ENCODE results near the gene TGM1. TPM values are rescaled to one million over a fixed set of nuclear protein-coding genes. Genes with fewer than 3 reads are reported as not detected.

The TGM1 gene
- total and polyA plus RNA-seq, 4 donors = 0.52 to 5.7 (median 1.1) TPM

GRCh38 chr14:24269368-24269767, 6.4 kb upstream of the TGM1 start:
- Histone ChIP-seq H3K36me3 (ENCODE audit: control insufficient read depth in 1 of 2, insufficient read depth in 2 of 2, low read length in 1 of 2) (peaks cover 0 to 4% of the 10 kb centered on the region in 2 donors), H3K4me1 (ENCODE audit: control insufficient read depth in 1 of 2, insufficient read depth in 2 of 2, low read length in 2 of 2) (no peaks in the 10 kb centered on the region), H3K4me3 (ENCODE audit: low read length in 2 of 2) (no peak overlapping the region), H3K9me3 (ENCODE audit: control insufficient read depth, low read length) (no peaks in the 10 kb centered on the region), H3K27me3 (ENCODE audit: control insufficient read depth in 1 of 2, insufficient read depth in 2 of 2, low read length in 1 of 2) (no peaks in the 10 kb centered on the region), H3K27ac (ENCODE audit: low read depth in 1 of 2, low read length in 2 of 2) (no peak overlapping the region)
- DNase-seq (peak in 1 of 2 donors; percentile 56), ATAC-seq (ENCODE audit: low FRiP score) (no peak)
- 94 to 95% methylated on average over 8 of the region's 8 CpGs for WGBS, 2 donors
- intact Hi-C loops (cut with DNase I) = no loop called here

GRCh38 chr14:24268225-24268624, 5.2 kb upstream of the TGM1 start:
- ATAC-seq (ENCODE audit: low FRiP score) (no peak), DNase-seq (peak in 1 of 2 donors; percentile 39)
- H3K36me3 ChIP-seq (ENCODE audit: control insufficient read depth in 1 of 2, insufficient read depth in 2 of 2, low read length in 1 of 2) = peaks cover 0 to 4% of the 10 kb centered on the region in 2 donors
- H3K4me3 ChIP-seq (ENCODE audit: low read length in 2 of 2) = no peak overlapping the region
- H3K4me1 ChIP-seq (ENCODE audit: control insufficient read depth in 1 of 2, insufficient read depth in 2 of 2, low read length in 2 of 2) = no peaks in the 10 kb centered on the region
- WGBS, 2 donors = 89 to 91% methylated on average over 9 of the region's 9 CpGs
- no peaks in the 10 kb centered on the region for H3K27me3 ChIP-seq (ENCODE audit: control insufficient read depth in 1 of 2, insufficient read depth in 2 of 2, low read length in 1 of 2)
- H3K27ac ChIP-seq (ENCODE audit: low read depth in 1 of 2, low read length in 2 of 2) = no peak overlapping the region
- no peaks in the 10 kb centered on the region for H3K9me3 ChIP-seq (ENCODE audit: control insufficient read depth, low read length)
- intact Hi-C loops (cut with DNase I) = no loop called here

- intact Hi-C loops (cut with DNase I) = no loop called here
- ATAC-seq (ENCODE audit: low FRiP score) = no peak
- no peaks in the 10 kb centered on the region for H3K4me1 ChIP-seq (ENCODE audit: control insufficient read depth in 1 of 2, insufficient read depth in 2 of 2, low read length in 2 of 2)
- H3K36me3 ChIP-seq (ENCODE audit: control insufficient read depth in 1 of 2, insufficient read depth in 2 of 2, low read length in 1 of 2) = peaks cover 0 to 4% of the 10 kb centered on the region in 2 donors
- no peak overlapping the region for H3K4me3 ChIP-seq (ENCODE audit: low read length in 2 of 2)
- H3K27ac ChIP-seq (ENCODE audit: low read depth in 1 of 2, low read length in 2 of 2) = no peak overlapping the region
- WGBS, 2 donors = 90 to 91% methylated on average over 9 of the region's 9 CpGs
- DNase-seq = no peak
- no peaks in the 10 kb centered on the region for H3K9me3 ChIP-seq (ENCODE audit: control insufficient read depth, low read length)
- H3K27me3 ChIP-seq (ENCODE audit: control insufficient read depth in 1 of 2, insufficient read depth in 2 of 2, low read length in 1 of 2) = no peaks in the 10 kb centered on the region
Observed at GRCh38 chr14:24267516-24267915, 4.5 kb upstream of the TGM1 start.

- Histone ChIP-seq H3K4me1 (ENCODE audit: control insufficient read depth in 1 of 2, insufficient read depth in 2 of 2, low read length in 2 of 2) (no peaks in the 10 kb centered on the region), H3K27me3 (ENCODE audit: control insufficient read depth in 1 of 2, insufficient read depth in 2 of 2, low read length in 1 of 2) (no peaks in the 10 kb centered on the region), H3K27ac (ENCODE audit: low read depth in 1 of 2, low read length in 2 of 2) (no peak overlapping the region), H3K36me3 (ENCODE audit: control insufficient read depth in 1 of 2, insufficient read depth in 2 of 2, low read length in 1 of 2) (peaks cover 0 to 4% of the 10 kb centered on the region in 2 donors), H3K4me3 (ENCODE audit: low read length in 2 of 2) (no peak overlapping the region), H3K9me3 (ENCODE audit: control insufficient read depth, low read length) (no peaks in the 10 kb centered on the region)
- no peak for ATAC-seq (ENCODE audit: low FRiP score)
- intact Hi-C loops (cut with DNase I) = no loop called here
- WGBS, 2 donors = 81 to 87% methylated on average over 18 of the region's 18 CpGs
- peak in 1 of 2 donors; percentile 67 for DNase-seq
Observed at GRCh38 chr14:24266344-24267244, 3.6 kb upstream of the TGM1 start.

- intact Hi-C loops (cut with DNase I) = no loop called here
- WGBS, 2 donors = 77% methylated on average over 6 of the region's 6 CpGs
- Histone ChIP-seq H3K27ac (ENCODE audit: low read depth in 1 of 2, low read length in 2 of 2) (no peak overlapping the region), H3K36me3 (ENCODE audit: control insufficient read depth in 1 of 2, insufficient read depth in 2 of 2, low read length in 1 of 2) (peaks cover 0 to 4% of the 10 kb centered on the region in 2 donors), H3K4me3 (ENCODE audit: low read length in 2 of 2) (no peak overlapping the region), H3K9me3 (ENCODE audit: control insufficient read depth, low read length) (no peaks in the 10 kb centered on the region), H3K27me3 (ENCODE audit: control insufficient read depth in 1 of 2, insufficient read depth in 2 of 2, low read length in 1 of 2) (no peaks in the 10 kb centered on the region), H3K4me1 (ENCODE audit: control insufficient read depth in 1 of 2, insufficient read depth in 2 of 2, low read length in 2 of 2) (no peaks in the 10 kb centered on the region)
- DNase-seq = peak in 1 of 2 donors; percentile 69
- no peak for ATAC-seq (ENCODE audit: low FRiP score)
Observed at GRCh38 chr14:24264298-24264697, 1.3 kb upstream of the TGM1 start.

GRCh38 chr14:24263848-24264247, 871 bp upstream of the TGM1 start:
- DNase-seq = no peak
- Histone ChIP-seq H3K9me3 (ENCODE audit: control insufficient read depth, low read length) (no peaks in the 10 kb centered on the region), H3K27me3 (ENCODE audit: control insufficient read depth in 1 of 2, insufficient read depth in 2 of 2, low read length in 1 of 2) (no peaks in the 10 kb centered on the region), H3K36me3 (ENCODE audit: control insufficient read depth in 1 of 2, insufficient read depth in 2 of 2, low read length in 1 of 2) (peaks cover 0 to 4% of the 10 kb centered on the region in 2 donors), H3K4me3 (ENCODE audit: low read length in 2 of 2) (no peak overlapping the region), H3K27ac (ENCODE audit: low read depth in 1 of 2, low read length in 2 of 2) (no peak overlapping the region), H3K4me1 (ENCODE audit: control insufficient read depth in 1 of 2, insufficient read depth in 2 of 2, low read length in 2 of 2) (no peaks in the 10 kb centered on the region)
- intact Hi-C loops (cut with DNase I) = no loop called here
- ATAC-seq (ENCODE audit: low FRiP score) = no peak
- 71 to 85% methylated on average over 6 of the region's 6 CpGs for WGBS, 2 donors

- Histone ChIP-seq H3K4me3 (ENCODE audit: low read length in 2 of 2) (no peak overlapping the region), H3K9me3 (ENCODE audit: control insufficient read depth, low read length) (no peaks in the 10 kb centered on the region), H3K27me3 (ENCODE audit: control insufficient read depth in 1 of 2, insufficient read depth in 2 of 2, low read length in 1 of 2) (no peaks in the 10 kb centered on the region), H3K27ac (ENCODE audit: low read depth in 1 of 2, low read length in 2 of 2) (no peak overlapping the region), H3K36me3 (ENCODE audit: control insufficient read depth in 1 of 2, insufficient read depth in 2 of 2, low read length in 1 of 2) (peaks cover 0 to 1% of the 10 kb centered on the region in 2 donors), H3K4me1 (ENCODE audit: control insufficient read depth in 1 of 2, insufficient read depth in 2 of 2, low read length in 2 of 2) (no peaks in the 10 kb centered on the region)
- intact Hi-C loops (cut with DNase I) = no loop called here
- DNase-seq (peak in 1 of 2 donors; percentile 68), ATAC-seq (ENCODE audit: low FRiP score) (no peak)
- 90% methylated on average over 19 of the region's 19 CpGs for WGBS, 2 donors
Observed at GRCh38 chr14:24261969-24262327, 1.0 kb downstream of the TGM1 start.

GRCh38 chr14:24261256-24261968, 1.6 kb downstream of the TGM1 start:
- peak in 1 of 2 donors; percentile 75 for DNase-seq
- WGBS, 2 donors = 90 to 91% methylated on average over 20 of the region's 20 CpGs
- peaks cover 0 to 1% of the 10 kb centered on the region in 2 donors for H3K36me3 ChIP-seq (ENCODE audit: control insufficient read depth in 1 of 2, insufficient read depth in 2 of 2, low read length in 1 of 2)
- H3K27ac ChIP-seq (ENCODE audit: low read depth in 1 of 2, low read length in 2 of 2) = no peak overlapping the region
- intact Hi-C loops (cut with DNase I) = no loop called here
- no peaks in the 10 kb centered on the region for H3K4me1 ChIP-seq (ENCODE audit: control insufficient read depth in 1 of 2, insufficient read depth in 2 of 2, low read length in 2 of 2)
- no peak for ATAC-seq (ENCODE audit: low FRiP score)
- no peaks in the 10 kb centered on the region for H3K27me3 ChIP-seq (ENCODE audit: control insufficient read depth in 1 of 2, insufficient read depth in 2 of 2, low read length in 1 of 2)
- no peak overlapping the region for H3K4me3 ChIP-seq (ENCODE audit: low read length in 2 of 2)
- H3K9me3 ChIP-seq (ENCODE audit: control insufficient read depth, low read length) = no peaks in the 10 kb centered on the region

Data from aorta (tissue), 5 donors.